ENCODE measurements around the gene NCBP1.

The NCBP1 gene

DNA sequence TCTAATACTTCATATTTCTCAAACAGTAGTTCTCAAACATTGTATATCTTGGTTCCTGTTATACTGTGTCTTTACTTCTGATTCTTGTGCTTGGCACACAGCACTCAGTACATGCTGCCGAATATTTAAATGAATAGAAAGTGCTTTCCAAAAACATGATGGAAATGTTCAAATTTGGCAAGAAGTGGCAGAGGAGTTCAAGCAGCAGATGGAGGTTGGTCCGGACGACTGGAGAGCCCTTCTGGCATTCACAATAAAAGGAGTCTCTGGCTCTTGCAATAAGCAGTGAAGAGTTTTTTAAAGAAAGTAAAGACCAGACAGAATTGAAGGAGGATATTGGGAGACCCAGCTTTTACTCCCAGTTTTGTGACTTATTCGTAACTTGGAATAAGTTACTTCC lies 36.7 kb upstream of the NCBP1 start:
- TF ChIP-seq, protein P1, sequence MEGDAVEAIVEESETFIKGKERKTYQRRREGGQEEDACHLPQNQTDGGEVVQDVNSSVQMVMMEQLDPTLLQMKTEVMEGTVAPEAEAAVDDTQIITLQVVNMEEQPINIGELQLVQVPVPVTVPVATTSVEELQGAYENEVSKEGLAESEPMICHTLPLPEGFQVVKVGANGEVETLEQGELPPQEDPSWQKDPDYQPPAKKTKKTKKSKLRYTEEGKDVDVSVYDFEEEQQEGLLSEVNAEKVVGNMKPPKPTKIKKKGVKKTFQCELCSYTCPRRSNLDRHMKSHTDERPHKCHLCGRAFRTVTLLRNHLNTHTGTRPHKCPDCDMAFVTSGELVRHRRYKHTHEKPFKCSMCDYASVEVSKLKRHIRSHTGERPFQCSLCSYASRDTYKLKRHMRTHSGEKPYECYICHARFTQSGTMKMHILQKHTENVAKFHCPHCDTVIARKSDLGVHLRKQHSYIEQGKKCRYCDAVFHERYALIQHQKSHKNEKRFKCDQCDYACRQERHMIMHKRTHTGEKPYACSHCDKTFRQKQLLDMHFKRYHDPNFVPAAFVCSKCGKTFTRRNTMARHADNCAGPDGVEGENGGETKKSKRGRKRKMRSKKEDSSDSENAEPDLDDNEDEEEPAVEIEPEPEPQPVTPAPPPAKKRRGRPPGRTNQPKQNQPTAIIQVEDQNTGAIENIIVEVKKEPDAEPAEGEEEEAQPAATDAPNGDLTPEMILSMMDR (conservative IDR thresholded peaks at IDR 0.05) = no peak
- H3K27ac ChIP-seq = no peak overlapping the region

- H3K27ac ChIP-seq = no peak overlapping the region
- TF ChIP-seq, protein P1 (conservative IDR thresholded peaks at IDR 0.05) = peak; percentile 92
Measured at GRCh38 chr9:97598461-97599288, 34.9 kb upstream of the NCBP1 start.

- H3K27ac ChIP-seq = no peak overlapping the region
Measured at GRCh38 chr9:97599314-97599846, 34.2 kb upstream of the NCBP1 start.

DNA sequence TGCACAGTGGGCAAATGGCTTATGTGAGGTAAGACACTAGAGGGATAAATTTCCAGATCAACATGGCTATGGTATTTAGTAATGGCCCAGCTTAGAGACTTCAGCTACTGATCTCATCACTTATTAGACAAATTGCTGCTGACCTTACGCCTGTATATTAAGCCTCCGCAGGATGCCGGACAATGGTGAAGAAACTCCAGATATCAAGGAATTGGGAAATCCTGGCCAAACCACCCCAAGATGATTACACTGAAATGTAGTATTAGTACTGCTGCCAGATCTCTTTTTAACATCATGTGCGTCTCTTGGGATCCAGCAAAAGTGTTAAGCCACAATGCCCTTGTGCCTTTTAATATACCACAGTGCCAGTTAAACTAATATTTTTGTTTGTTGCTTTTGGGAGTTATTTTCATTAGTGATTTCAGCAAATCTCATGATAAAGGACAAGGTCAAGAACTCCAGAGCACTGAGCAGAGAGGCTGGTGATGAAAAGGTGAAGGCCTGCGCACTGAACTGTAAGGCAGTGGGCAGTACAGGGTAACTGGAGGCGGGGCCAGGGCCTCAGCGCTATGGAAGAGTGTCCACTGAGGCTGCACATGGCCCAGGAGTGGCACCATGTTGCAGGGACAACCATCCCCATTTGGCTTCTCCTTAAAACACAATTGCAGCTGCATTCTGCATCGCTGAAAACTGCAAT lies 32.9 kb upstream of the NCBP1 start:
- H3K27ac ChIP-seq = no peak overlapping the region
- TF ChIP-seq, protein P1 (conservative IDR thresholded peaks at IDR 0.05) = no peak

More at GRCh38 chr9:97599314-97599846, 34.2 kb upstream of the NCBP1 start:
- TF ChIP-seq, protein P1 (conservative IDR thresholded peaks at IDR 0.05) = no peak

GRCh38 chr9:97601228-97601898 lies 32.3 kb upstream of the NCBP1 start:
- TF ChIP-seq, protein P1 (conservative IDR thresholded peaks at IDR 0.05) = no peak
- no peak overlapping the region for H3K27ac ChIP-seq

- H3K27ac ChIP-seq = no peak overlapping the region
- TF ChIP-seq, protein P1 (conservative IDR thresholded peaks at IDR 0.05) = no peak
Measured at GRCh38 chr9:97602430-97602829, 31.2 kb upstream of the NCBP1 start.

Data from VCaP (cell line).